ENCODE data around the gene OR10S1.
"Not testable (repeated sequence)": the region's sequence is repeated elsewhere in the genome, so short reads cannot be mapped to it uniquely, and the experiment has no call there.

Gene OR10S1, protein sequence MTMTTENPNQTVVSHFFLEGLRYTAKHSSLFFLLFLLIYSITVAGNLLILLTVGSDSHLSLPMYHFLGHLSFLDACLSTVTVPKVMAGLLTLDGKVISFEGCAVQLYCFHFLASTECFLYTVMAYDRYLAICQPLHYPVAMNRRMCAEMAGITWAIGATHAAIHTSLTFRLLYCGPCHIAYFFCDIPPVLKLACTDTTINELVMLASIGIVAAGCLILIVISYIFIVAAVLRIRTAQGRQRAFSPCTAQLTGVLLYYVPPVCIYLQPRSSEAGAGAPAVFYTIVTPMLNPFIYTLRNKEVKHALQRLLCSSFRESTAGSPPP

GRCh38 chr11:123977731-123978347 is at the start of gene OR10S1:
TSS of gene OR10S1 (minus strand) at chr11:123977781. CDS start at chr11:123977664, 117 bp downstream.
- no peak for DNase-seq

GRCh38 chr11:124026498-124026897 is 48.9 kb upstream of the OR10S1 start, which contains the start of gene OR10G8:
TSS of gene OR10G8 (plus strand) at chr11:124026798. CDS start at chr11:124029623, 2,825 bp downstream.
- no peak for DNase-seq

- DNase-seq: not testable (repeated sequence)
These were observed 38.3 kb upstream of the OR10S1 start for GRCh38 chr11:124015837-124016236.

DNA sequence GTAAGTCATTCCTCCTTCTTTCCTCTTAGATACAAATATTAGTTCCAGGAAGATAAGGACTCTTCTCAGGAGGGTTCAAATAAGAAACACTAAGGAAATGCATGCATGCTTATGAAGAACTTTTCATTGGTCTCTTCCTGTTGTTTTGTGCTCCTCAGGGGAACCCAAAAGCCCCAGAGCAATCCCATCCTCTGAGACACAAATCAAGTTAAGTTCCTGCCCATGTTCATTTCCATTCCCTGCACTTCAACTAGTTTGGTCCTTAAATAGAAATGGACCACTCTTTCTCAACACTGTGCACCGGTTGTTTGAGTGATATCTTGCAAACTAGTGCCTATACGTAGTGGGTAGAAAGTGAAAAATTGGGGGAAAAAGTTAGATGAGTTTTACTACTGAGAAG is 35.1 kb upstream of the OR10S1 start, which contains the start of gene OR10G4:
Gene OR10G4, plus strand, starts transcription at position 301 of the 400 bp plus-strand sequence. CDS start 2,578 bp downstream, outside the sequence.
- no peak for DNase-seq

- no peak for DNase-seq
These were observed 17.5 kb upstream of the OR10S1 start, which contains the start of gene OR10G6 for GRCh38 chr11:123995119-123995518. TSS of gene OR10G6 (minus strand) at chr11:123995161. CDS start at chr11:123995161, 0 bp downstream.

DNA sequence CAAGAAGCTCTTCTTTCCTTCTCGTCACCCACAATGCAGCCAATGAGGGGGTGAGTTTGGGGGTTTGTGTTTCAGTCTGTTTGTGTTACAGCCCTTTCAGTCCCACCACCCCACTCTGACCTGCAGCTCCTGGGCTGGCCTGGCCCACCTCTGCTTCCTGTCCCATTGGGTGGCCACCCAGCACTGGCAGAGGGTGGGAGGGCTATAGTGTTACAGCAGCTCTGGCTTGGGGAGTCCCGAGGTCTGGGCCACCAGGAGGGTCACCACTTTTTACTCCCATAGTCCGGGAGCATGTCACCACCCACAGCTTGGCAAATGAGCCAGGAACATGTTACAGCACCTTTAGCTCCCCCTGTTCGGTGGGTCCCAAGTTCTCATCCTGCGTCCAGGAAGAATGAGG is 1.7 kb upstream of the OR10S1 start:
- DNase-seq: no peak

DNA sequence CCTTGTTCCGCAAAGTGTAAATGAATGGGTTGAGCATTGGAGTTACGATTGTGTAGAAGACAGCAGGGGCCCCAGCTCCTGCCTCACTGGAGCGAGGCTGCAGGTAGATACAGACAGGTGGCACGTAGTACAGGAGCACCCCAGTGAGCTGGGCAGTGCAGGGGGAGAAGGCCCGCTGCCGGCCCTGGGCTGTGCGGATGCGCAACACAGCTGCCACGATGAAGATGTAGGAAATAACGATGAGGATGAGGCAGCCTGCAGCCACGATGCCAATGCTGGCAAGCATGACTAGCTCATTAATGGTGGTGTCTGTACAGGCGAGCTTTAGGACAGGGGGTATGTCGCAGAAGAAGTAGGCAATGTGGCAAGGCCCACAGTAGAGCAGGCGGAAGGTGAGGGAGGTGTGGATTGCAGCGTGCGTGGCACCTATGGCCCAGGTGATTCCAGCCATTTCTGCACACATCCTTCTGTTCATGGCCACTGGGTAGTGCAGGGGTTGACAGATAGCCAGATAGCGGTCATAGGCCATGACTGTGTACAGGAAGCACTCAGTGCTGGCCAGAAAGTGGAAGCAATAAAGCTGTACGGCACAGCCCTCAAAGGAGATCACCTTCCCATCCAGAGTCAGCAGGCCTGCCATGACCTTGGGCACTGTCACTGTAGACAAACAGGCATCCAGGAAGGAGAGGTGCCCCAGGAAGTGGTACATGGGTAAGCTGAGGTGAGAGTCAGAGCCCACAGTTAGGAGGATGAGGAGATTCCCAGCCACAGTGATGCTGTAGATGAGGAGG is 616 bp downstream of the OR10S1 start:
- DNase-seq: no peak

- no peak for DNase-seq
These were observed 3.8 kb downstream of the OR10S1 start for GRCh38 chr11:123973816-123974215.

- DNase-seq: no peak
These were observed 20.8 kb downstream of the OR10S1 start for GRCh38 chr11:123956752-123957151.

DNA sequence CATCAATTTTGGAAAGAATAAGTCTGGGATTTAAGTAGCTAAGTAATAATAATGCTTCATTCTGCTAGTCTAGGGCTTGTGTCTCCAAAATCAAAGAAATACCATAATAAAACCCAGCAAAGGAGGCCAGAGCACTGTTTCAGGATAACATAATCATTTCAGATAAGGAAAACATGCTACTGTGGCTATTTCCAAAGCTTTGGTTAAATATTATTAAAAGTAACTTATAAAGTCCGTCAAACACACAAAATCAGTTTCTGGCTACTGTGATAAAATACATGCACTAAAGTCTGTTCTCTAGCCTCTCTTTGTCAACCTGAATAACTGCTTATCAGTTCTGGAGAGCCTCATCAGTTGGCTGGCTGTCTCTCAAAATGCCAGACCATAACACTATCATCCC is 32.4 kb downstream of the OR10S1 start:
- no peak for DNase-seq

- DNase-seq: no peak
These were observed 33.8 kb downstream of the OR10S1 start, which contains the start of gene OR6T1 for GRCh38 chr11:123943738-123944137. TSS of gene OR6T1 (minus strand) at chr11:123943838. CDS start at chr11:123943838, 0 bp downstream.

- no peak for DNase-seq
These were observed 35.2 kb downstream of the OR10S1 start for GRCh38 chr11:123942413-123942812.

- no peak for DNase-seq
These were observed 38.3 kb downstream of the OR10S1 start, which contains the start of gene OR4D5 for GRCh38 chr11:123939317-123939716. TSS of gene OR4D5 (plus strand) at chr11:123939617. CDS start at chr11:123939617, 0 bp downstream.
